BJ (cell line): Measurements from ENCODE around the gene APOA4. TPM values are rescaled to one million over a fixed set of nuclear protein-coding genes. Genes with fewer than 3 reads are reported as not detected.

Experiments
- CTCF ChIA-PET: fragments of 350-600 bp; formaldehyde crosslinking; extraction: SDS; loops from one replicate; lab custom pipeline; 2021; ENCODE audit warnings: antibody characterized with exemption, inconsistent platforms; lab: Yijun Ruan, JAX
- POLR2A ChIA-PET: fragments of 300-600 bp; sonication (Branson Sonifier 250); formaldehyde crosslinking; extraction: SDS; loops from one replicate; lab custom pipeline; 2021; ENCODE audit warnings: antibody characterized with exemption; lab: Charles Lee
- DNase-seq: peaks from one replicate; pipeline ENCODE4 v3.0.0-alpha.2; 2011; ENCODE audit warnings: low read depth
- H3K27me3 ChIP-seq: 2 replicates; pipeline ENCODE4 v1.6.0; 2011; ENCODE audit warnings: low read length; ENCODE audit not compliant: control insufficient read depth, insufficient read depth
- H3K36me3 ChIP-seq: 2 replicates; pipeline ENCODE4 v1.5.1; 2011; ENCODE audit warnings: low read length; ENCODE audit not compliant: control insufficient read depth, insufficient read depth
- H3K4me3 ChIP-seq: 2 replicates; pipeline ENCODE4 v1.5.1; 2011; ENCODE audit warnings: low read depth, mild to moderate bottlenecking, control low read depth, low read length
- CTCF ChIP-seq: IDR thresholded peaks from 2 replicates; pipeline ENCODE4 v1.5.1; 2011; ENCODE audit warnings: low read depth, mild to moderate bottlenecking, control low read depth, inconsistent platforms, low read length, moderate library complexity; ENCODE audit not compliant: insufficient read depth
- polyA plus RNA-seq: library from polyadenylated mRNA; depleted of rRNA; stranded (reverse); fragments of >200 nt; gene quantifications from 2 replicates; pipeline ENCODE4 v1.2.3, GENCODE V29; 2011

APOA4 gene
- polyA plus RNA-seq, 1 experiment = not detected

- ChIA-PET CTCF (interaction anchor here (1.1 to 1.5 kb wide), 2 partner anchors 15 to 89 kb away, joined by 4 to 5 read pairs; no protein-coding TSS in a partner anchor), POLR2A (no interaction called here)
- no peak for TF ChIP-seq CTCF
- no peaks in the 10 kb centered on the region for H3K36me3 ChIP-seq
- H3K27me3 ChIP-seq = no peaks in the 10 kb centered on the region
- DNase-seq = no peak
- no peak overlapping the region for H3K4me3 ChIP-seq
Measured at GRCh38 chr11:116821050-116821918, 1.8 kb downstream of the APOA4 start.

- no peak overlapping the region for H3K4me3 ChIP-seq
- POLR2A ChIA-PET = no interaction called here
Measured at GRCh38 chr11:116819049-116819448, 4.1 kb downstream of the APOA4 start.

GRCh38 chr11:116814502-116814901, 8.6 kb downstream of the APOA4 start:
- no peak overlapping the region for H3K4me3 ChIP-seq
- TF ChIP-seq CTCF = no peak
- no peak for DNase-seq
- ChIA-PET POLR2A (no interaction called here), CTCF (no interaction called here)
- no peaks in the 10 kb centered on the region for H3K27me3 ChIP-seq
- no peaks in the 10 kb centered on the region for H3K36me3 ChIP-seq

More at GRCh38 chr11:116819049-116819448, 4.1 kb downstream of the APOA4 start:
- DNase-seq = no peak
- no peaks in the 10 kb centered on the region for H3K27me3 ChIP-seq
- TF ChIP-seq CTCF = no peak
- H3K36me3 ChIP-seq = no peaks in the 10 kb centered on the region
- CTCF ChIA-PET = interaction anchor here (1.3 kb wide), 1 partner anchor 28 kb away, joined by 3 read pairs; the partner anchor contains the start of gene APOA5

- ChIA-PET CTCF (interaction anchor here (0.7 to 1.4 kb wide), 4 partner anchors 22 to 292 kb away, joined by 4 to 6 read pairs (median 4); partner anchors contain the start of gene APOA5), POLR2A (no interaction called here)
- no peak for TF ChIP-seq CTCF
Measured at GRCh38 chr11:116813781-116814471, 9.2 kb downstream of the APOA4 start.

GRCh38 chr11:116813170-116813569, 9.9 kb downstream of the APOA4 start:
- no peak for DNase-seq
- Histone ChIP-seq H3K36me3 (no peaks in the 10 kb centered on the region), H3K4me3 (no peak overlapping the region), H3K27me3 (no peaks in the 10 kb centered on the region)
- no peak for TF ChIP-seq CTCF
- POLR2A ChIA-PET = no interaction called here
- CTCF ChIA-PET = interaction anchor here (0.7 to 1.4 kb wide), 5 partner anchors 22 to 293 kb away, joined by 3 to 6 read pairs (median 4); partner anchors contain the start of gene APOA5

More at GRCh38 chr11:116813781-116814471, 9.2 kb downstream of the APOA4 start:
- H3K36me3 ChIP-seq = no peaks in the 10 kb centered on the region
- no peaks in the 10 kb centered on the region for H3K27me3 ChIP-seq
- H3K4me3 ChIP-seq = no peak overlapping the region
- no peak for DNase-seq
